Loucy (cell line): ENCODE results near the gene C1orf35.

Source experiments
- H2AFZ ChIP-seq: fragments of 200-600 bp; sonication (generic); 2 replicates; pipeline ENCODE4 v1.6.0; 2016; ENCODE audit warnings: antibody characterized with exemption, mild to moderate bottlenecking, low read length, moderate library complexity
- H3F3A ChIP-seq: fragments of 200-600 bp; 2 replicates; pipeline ENCODE4 v1.6.0; 2016; ENCODE audit warnings: antibody characterized with exemption, low read depth, mild to moderate bottlenecking
- H3K27me3 ChIP-seq: fragments of 200-600 bp; sonication (generic); 2 replicates; pipeline ENCODE4 v1.6.1; 2014; ENCODE audit warnings: low read length, mild to moderate bottlenecking; ENCODE audit not compliant: insufficient read depth, poor library complexity, severe bottlenecking
- H3K36me3 ChIP-seq: fragments of 200-600 bp; sonication (generic); 2 replicates; pipeline ENCODE4 v1.6.1; 2016; ENCODE audit warnings: low read length; ENCODE audit not compliant: insufficient read depth
- H3K4me1 ChIP-seq: fragments of 200-600 bp; sonication (generic); 2 replicates; pipeline ENCODE4 v1.5.1; 2014; ENCODE audit warnings: low read length, mild to moderate bottlenecking; ENCODE audit not compliant: insufficient read depth, poor library complexity, severe bottlenecking
- H3K4me2 ChIP-seq: fragments of 200-600 bp; sonication (generic); 2 replicates; pipeline ENCODE4 v1.6.0; 2014; ENCODE audit warnings: antibody characterized with exemption, low read length, low read depth, mild to moderate bottlenecking; ENCODE audit not compliant: poor library complexity, severe bottlenecking
- H3K4me3 ChIP-seq: fragments of 200-600 bp; sonication (generic); 2 replicates; pipeline ENCODE4 v1.5.1; 2014; ENCODE audit warnings: low read length, mild to moderate bottlenecking, mixed read lengths; ENCODE audit not compliant: poor library complexity, severe bottlenecking
- H3K79me2 ChIP-seq: fragments of 200-600 bp; sonication (generic); 2 replicates; pipeline ENCODE4 v1.6.1; 2014; ENCODE audit warnings: low read length; ENCODE audit not compliant: insufficient read depth
- H3K9ac ChIP-seq: fragments of 200-600 bp; sonication (generic); 2 replicates; pipeline ENCODE4 v1.6.0; 2014; ENCODE audit warnings: mild to moderate bottlenecking, low read depth, low read length, moderate library complexity; ENCODE audit not compliant: poor library complexity, severe bottlenecking
- H3K9me2 ChIP-seq: fragments of 200-600 bp; sonication (generic); replicated peaks from 2 replicates; pipeline ENCODE4 v1.6.1; 2016; ENCODE audit warnings: low read depth, low read length, mixed read lengths
- H3K9me3 ChIP-seq: fragments of 200-600 bp; sonication (generic); 2 replicates; pipeline ENCODE4 v1.6.1; 2014; ENCODE audit warnings: mild to moderate bottlenecking, antibody characterized with exemption, low read length, low read depth; ENCODE audit not compliant: insufficient read depth
- H4K20me1 ChIP-seq: fragments of 200-600 bp; sonication (generic); 2 replicates; pipeline ENCODE4 v1.6.0; 2014; ENCODE audit warnings: antibody characterized with exemption, low read length, mild to moderate bottlenecking; ENCODE audit not compliant: insufficient read depth, poor library complexity, severe bottlenecking
- CTCF ChIP-seq: fragments of 200-600 bp; sonication (generic); conservative IDR thresholded peaks from 2 replicates; pipeline ENCODE4 v1.5.1; 2014; ENCODE audit warnings: mild to moderate bottlenecking, antibody characterized with exemption, low read length
- EZH2phosphoT487 ChIP-seq: fragments of 200-600 bp; IDR thresholded peaks from 2 replicates; pipeline ENCODE4 v1.6.1; 2018; ENCODE audit warnings: antibody characterized with exemption, mild to moderate bottlenecking, moderate library complexity, borderline replicate concordance

C1orf35 gene

GRCh38 chr1:228105996-228106799 is 3.1 kb upstream of the C1orf35 start:
- Histone ChIP-seq H3K9ac (no peak overlapping the region), H3K4me2 (no peak overlapping the region), H3K79me2 (peaks cover 57% of the 10 kb centered on the region), H3K4me1 (peaks cover 23% of the 10 kb centered on the region), H3F3A (no peaks in the 10 kb centered on the region), H2AFZ (no peak overlapping the region), H3K9me2 (no peaks in the 10 kb centered on the region), H3K4me3 (no peak overlapping the region), H4K20me1 (peaks cover 16% of the 10 kb centered on the region), H3K27me3 (no peaks in the 10 kb centered on the region), H3K9me3 (no peaks in the 10 kb centered on the region), H3K36me3 (peaks cover under 1% of the 10 kb centered on the region; the same call in 1 of the 2 replicates)
- TF ChIP-seq EZH2phosphoT487 (no peak), CTCF (no peak)

- Histone ChIP-seq H4K20me1 (peaks cover 24% of the 10 kb centered on the region), H3K79me2 (peaks cover 58% of the 10 kb centered on the region), H3K27me3 (no peaks in the 10 kb centered on the region), H3F3A (no peaks in the 10 kb centered on the region), H2AFZ (no peak overlapping the region), H3K9me2 (no peaks in the 10 kb centered on the region), H3K4me2 (no peak overlapping the region), H3K4me1 (peaks cover 23% of the 10 kb centered on the region), H3K9ac (no peak overlapping the region), H3K4me3 (no peak overlapping the region), H3K9me3 (no peaks in the 10 kb centered on the region), H3K36me3 (peaks cover 6% of the 10 kb centered on the region; the same call in 1 of the 2 replicates)
- TF ChIP-seq EZH2phosphoT487, result no peak
- no peak for TF ChIP-seq CTCF
Measured at GRCh38 chr1:228105270-228105995, 2.3 kb upstream of the C1orf35 start.

- peaks cover 58% of the 10 kb centered on the region for H3K79me2 ChIP-seq
- no peaks in the 10 kb centered on the region for H3F3A ChIP-seq
- peak overlapping the region; percentile 81 for H3K4me2 ChIP-seq
Measured at GRCh38 chr1:228104526-228105269, 1.6 kb upstream of the C1orf35 start.

More at GRCh38 chr1:228104526-228105269, 1.6 kb upstream of the C1orf35 start:
- no peaks in the 10 kb centered on the region for H3K9me3 ChIP-seq
- no peak overlapping the region for H2AFZ ChIP-seq
- no peaks in the 10 kb centered on the region for H3K27me3 ChIP-seq
- H3K4me3 ChIP-seq, result no peak overlapping the region
- H4K20me1 ChIP-seq, result peaks cover 29% of the 10 kb centered on the region
- no peaks in the 10 kb centered on the region for H3K9me2 ChIP-seq
- H3K9ac ChIP-seq, result peak overlapping the region; percentile 80
- H3K4me1 ChIP-seq, result peaks cover 16% of the 10 kb centered on the region
- TF ChIP-seq CTCF, result no peak
- TF ChIP-seq EZH2phosphoT487, result no peak
- H3K36me3 ChIP-seq, result peaks cover 13% of the 10 kb centered on the region; the same call in 1 of the 2 replicates
